Sigmoid colon (tissue), 7 donors: ENCODE results near the gene PCDHGB5. TPM values are rescaled to one million over a fixed set of nuclear protein-coding genes. Genes with fewer than 3 reads are reported as not detected.

ENCODE experiments used
- DNase-seq: peaks from one replicate; pipeline ENCODE4 v3.0.0-alpha.2; 2019
- H3K27ac ChIP-seq, 4 donors: fragments of 200-600 bp; sonication (generic); one replicate each; pipeline ENCODE4 v1.5.1; 2016 to 2019; ENCODE audit warnings: mild to moderate bottlenecking in 1 of 4
- H3K27me3 ChIP-seq, 3 donors: fragments of 200-600 bp; sonication (generic); one replicate each; pipeline ENCODE4 v1.5.1; 2019; ENCODE audit warnings: mild to moderate bottlenecking in 1 of 3
- H3K36me3 ChIP-seq, 4 donors: fragments of 200-600 bp; sonication (generic); one replicate each; pipeline ENCODE4 v1.5.1; 2016 to 2019
- H3K4me1 ChIP-seq, 4 donors: fragments of 200-600 bp; sonication (generic); one replicate each; pipeline ENCODE4 v1.5.1; 2017 to 2019
- H3K4me3 ChIP-seq, 4 donors: fragments of 200-600 bp; sonication (generic); one replicate each; pipeline ENCODE4 v1.5.1; 2017 to 2019; ENCODE audit warnings: mild to moderate bottlenecking in 2 of 4, moderate library complexity in 1 of 4
- H3K9me3 ChIP-seq, 4 donors: fragments of 200-600 bp in 3 of 4; sonication (generic) in 3 of 4; one replicate each; pipeline versions ENCODE4 v1.5.1 to v1.6.1; 2013 to 2019
- EP300 ChIP-seq, 4 donors: sonication (generic); formaldehyde crosslinking; IDR thresholded peaks; one replicate each; pipeline ENCODE4 v1.6.1; 2017; ENCODE audit warnings: antibody characterized with exemption in 4 of 4
- POLR2A ChIP-seq, 2 donors: fragments of 450-650 bp; IDR thresholded peaks; one replicate each; pipeline ENCODE4 v1.6.1; 2016; ENCODE audit warnings: antibody characterized with exemption in 2 of 2, mild to moderate bottlenecking in 2 of 2, moderate library complexity in 2 of 2
- POLR2AphosphoS5 ChIP-seq, 4 donors: sonication (generic); formaldehyde crosslinking; IDR thresholded peaks; one replicate each; pipeline ENCODE4 v1.6.1; 2017; ENCODE audit warnings: antibody characterized with exemption in 4 of 4
- WGBS, 2 donors: extraction: QIAGEN DNeasy Blood & Tissue Kit; methylation state at CpG; one replicate each; pipeline ENCODE4 v1.1.7; 2013; 5-methylcytosine and 5-hydroxymethylcytosine counted together
- intact Hi-C: fragments of 100-400 bp; cut with DNase I; formaldehyde crosslinking; loops from one replicate; pipeline ENCODE4 v1.15.1; 2023
- polyA plus RNA-seq, 3 donors: library from polyadenylated mRNA; stranded (reverse); fragments of 200-250 nt; gene quantifications; one replicate each; pipeline ENCODE4 v1.2.3, GENCODE V29; 2013
- total RNA-seq, 4 donors: library from RNA; depleted of rRNA; stranded (reverse); fragments of >200 nt; gene quantifications; one replicate each; pipeline ENCODE4 v1.1.0, GENCODE V29; 2016
- TF ChIP-seq, protein P1 (sequence below), 4 experiments: fragments of 450-650 bp in 3 of 4; fragments of 200-600 bp in 1 of 4; IDR thresholded peaks; one replicate each; pipeline ENCODE4 v1.5.1; 2016 to 2019; ENCODE audit warnings: antibody characterized with exemption in 4 of 4, mild to moderate bottlenecking in 3 of 4, moderate library complexity in 2 of 4
- donor health status: healthy with polysubstance abuse.
- donor health status: Bipolar disorder and iron deficiency.
- donor health status: healthy.

PCDHGB5 gene
- total and polyA plus RNA-seq, 7 donors: 0.23 to 16.6 (median 10.2) TPM; not detected in 1

- H3K27ac ChIP-seq: no peak overlapping the region
- 31 to 46% methylated on average over 15 of the region's 15 CpGs for WGBS, 2 donors
- TF ChIP-seq POLR2AphosphoS5 (IDR thresholded peaks at IDR 0.05) (no peak), EP300 (IDR thresholded peaks at IDR 0.05) (no peak), POLR2A (IDR thresholded peaks at IDR 0.05) (no peak)
- TF ChIP-seq, protein P1, sequence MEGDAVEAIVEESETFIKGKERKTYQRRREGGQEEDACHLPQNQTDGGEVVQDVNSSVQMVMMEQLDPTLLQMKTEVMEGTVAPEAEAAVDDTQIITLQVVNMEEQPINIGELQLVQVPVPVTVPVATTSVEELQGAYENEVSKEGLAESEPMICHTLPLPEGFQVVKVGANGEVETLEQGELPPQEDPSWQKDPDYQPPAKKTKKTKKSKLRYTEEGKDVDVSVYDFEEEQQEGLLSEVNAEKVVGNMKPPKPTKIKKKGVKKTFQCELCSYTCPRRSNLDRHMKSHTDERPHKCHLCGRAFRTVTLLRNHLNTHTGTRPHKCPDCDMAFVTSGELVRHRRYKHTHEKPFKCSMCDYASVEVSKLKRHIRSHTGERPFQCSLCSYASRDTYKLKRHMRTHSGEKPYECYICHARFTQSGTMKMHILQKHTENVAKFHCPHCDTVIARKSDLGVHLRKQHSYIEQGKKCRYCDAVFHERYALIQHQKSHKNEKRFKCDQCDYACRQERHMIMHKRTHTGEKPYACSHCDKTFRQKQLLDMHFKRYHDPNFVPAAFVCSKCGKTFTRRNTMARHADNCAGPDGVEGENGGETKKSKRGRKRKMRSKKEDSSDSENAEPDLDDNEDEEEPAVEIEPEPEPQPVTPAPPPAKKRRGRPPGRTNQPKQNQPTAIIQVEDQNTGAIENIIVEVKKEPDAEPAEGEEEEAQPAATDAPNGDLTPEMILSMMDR (IDR thresholded peaks at IDR 0.05): no peak
- H3K4me3 ChIP-seq: no peak overlapping the region
- intact Hi-C loops: no loop called here
- no peak for DNase-seq
- peaks cover 0 to 5% (median 0%) of the 10 kb centered on the region in 4 donors for H3K36me3 ChIP-seq
- peaks cover 0 to 5% (median 0%) of the 10 kb centered on the region in 3 donors for H3K27me3 ChIP-seq
- peaks cover 41 to 88% (median 71%) of the 10 kb centered on the region in 4 donors for H3K9me3 ChIP-seq
- H3K4me1 ChIP-seq: no peaks in the 10 kb centered on the region
These were observed 861 bp downstream of the PCDHGB5 start for GRCh38 chr5:141398608-141399007.

DNA sequence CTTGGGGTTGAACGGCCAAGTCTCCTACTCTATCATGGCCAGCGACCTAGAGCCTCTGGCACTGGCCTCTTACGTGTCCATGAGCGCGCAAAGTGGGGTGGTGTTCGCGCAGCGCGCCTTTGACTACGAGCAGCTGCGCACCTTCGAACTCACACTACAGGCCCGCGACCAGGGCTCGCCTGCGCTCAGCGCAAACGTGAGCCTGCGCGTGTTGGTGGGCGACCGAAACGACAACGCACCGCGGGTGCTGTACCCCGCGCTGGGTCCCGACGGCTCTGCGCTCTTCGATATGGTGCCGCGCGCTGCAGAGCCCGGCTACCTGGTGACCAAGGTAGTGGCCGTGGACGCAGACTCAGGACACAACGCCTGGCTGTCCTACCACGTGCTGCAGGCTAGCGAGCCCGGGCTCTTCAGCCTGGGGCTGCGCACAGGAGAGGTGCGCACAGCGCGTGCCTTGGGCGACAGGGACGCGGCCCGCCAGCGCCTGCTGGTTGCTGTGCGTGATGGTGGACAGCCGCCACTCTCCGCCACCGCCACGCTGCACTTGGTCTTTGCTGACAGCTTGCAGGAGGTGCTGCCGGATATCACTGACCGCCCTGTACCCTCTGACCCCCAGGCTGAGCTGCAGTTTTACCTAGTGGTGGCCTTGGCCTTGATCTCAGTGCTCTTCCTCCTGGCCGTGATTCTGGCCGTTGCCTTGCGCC, 2.0 kb downstream of the PCDHGB5 start:
- Histone ChIP-seq H3K4me1 (no peaks in the 10 kb centered on the region), H3K27me3 (no peaks in the 10 kb centered on the region), H3K36me3 (peaks cover 0 to 5% (median 0%) of the 10 kb centered on the region in 4 donors), H3K4me3 (no peak overlapping the region), H3K27ac (no peak overlapping the region), H3K9me3 (peaks cover 41 to 88% (median 72%) of the 10 kb centered on the region in 4 donors)
- TF ChIP-seq EP300 (IDR thresholded peaks at IDR 0.05) (no peak), POLR2A (IDR thresholded peaks at IDR 0.05) (no peak), POLR2AphosphoS5 (IDR thresholded peaks at IDR 0.05) (no peak)
- TF ChIP-seq, protein P1 (IDR thresholded peaks at IDR 0.05): no peak
- no peak for DNase-seq
- 36 to 64% methylated on average over 61 of the region's 61 CpGs for WGBS, 2 donors
- intact Hi-C loops: no loop called here

- intact Hi-C loops: no loop called here
- Histone ChIP-seq H3K4me3 (peak within 1 kb of the TSS in 3 of 4 donors; percentile 19 to 23 (median 21)), H3K9me3 (peaks cover 36 to 89% (median 79%) of the 10 kb centered on the region in 4 donors), H3K36me3 (peaks cover 0 to 5% (median 0%) of the 10 kb centered on the region in 4 donors), H3K4me1 (no peaks in the 10 kb centered on the region), H3K27me3 (no peaks in the 10 kb centered on the region), H3K27ac (no peak within 1 kb of the TSS)
- TF ChIP-seq EP300 (IDR thresholded peaks at IDR 0.05): no peak
- TF ChIP-seq POLR2AphosphoS5 (IDR thresholded peaks at IDR 0.05): no peak
- TF ChIP-seq POLR2A (IDR thresholded peaks at IDR 0.05): no peak
- TF ChIP-seq, protein P1 (IDR thresholded peaks at IDR 0.05): no peak
- 20 to 51% methylated on average over 27 of the region's 27 CpGs for WGBS, 2 donors
- DNase-seq: no peak
These were observed 5.0 kb downstream of the PCDHGB5 start, which contains the start of gene PCDHGA9 for GRCh38 chr5:141402553-141403243. Gene PCDHGA9 (plus strand): TSS chr5:141402778. CDS start chr5:141402953, 175 bp downstream.

- no peak for DNase-seq
- TF ChIP-seq POLR2AphosphoS5 (IDR thresholded peaks at IDR 0.05): no peak
- TF ChIP-seq POLR2A (IDR thresholded peaks at IDR 0.05): no peak
- TF ChIP-seq EP300 (IDR thresholded peaks at IDR 0.05): no peak
- TF ChIP-seq, protein P1 (IDR thresholded peaks at IDR 0.05): no peak
- 35 to 57% methylated on average over 22 of the region's 22 CpGs for WGBS, 2 donors
- Histone ChIP-seq H3K36me3 (peaks cover 0 to 5% (median 0%) of the 10 kb centered on the region in 4 donors), H3K9me3 (peaks cover 40 to 94% (median 83%) of the 10 kb centered on the region in 4 donors), H3K4me1 (no peaks in the 10 kb centered on the region), H3K27ac (no peak overlapping the region), H3K4me3 (peak overlapping the region in 1 of 4 donors; percentile 21), H3K27me3 (no peaks in the 10 kb centered on the region)
- intact Hi-C loops: no loop called here
These were observed 5.6 kb downstream of the PCDHGB5 start for GRCh38 chr5:141403387-141403786.
